ENCODE measurements around the gene SAA2.

GRCh38 chr11:18204771-18205170, 43.7 kb downstream of the SAA2 start:
- TF ChIP-seq CTCF (IDR thresholded peaks at IDR 0.05): no peak
- no peak for TF ChIP-seq POLR2A (IDR thresholded peaks at IDR 0.05)
